NCI-H2196 treated with DMSO at 0.1 percent for 48 hours (cell line): ENCODE measurements around the gene GPR160.
"Not testable (repeated sequence)": the region's sequence is repeated elsewhere in the genome, so short reads cannot be mapped to it uniquely, and the experiment has no call there.

Source experiments
- DNase-seq: peaks from one replicate; lab custom pipeline; 2025; ENCODE audit not compliant: unreplicated experiment; lab: John Stamatoyannopoulos, UW

GPR160 gene

GRCh38 chr3:170109579-170110293, 71.9 kb downstream of the GPR160 start:
- no peak for DNase-seq

GRCh38 chr3:170111147-170111771, 73.5 kb downstream of the GPR160 start:
- DNase-seq, result no peak

- DNase-seq, result not testable (repeated sequence)
These were observed 76.4 kb downstream of the GPR160 start for GRCh38 chr3:170114165-170114564.

- no peak for DNase-seq
These were observed 79.3 kb downstream of the GPR160 start for GRCh38 chr3:170117134-170117533.

GRCh38 chr3:170128259-170128976, 90.6 kb downstream of the GPR160 start:
- DNase-seq, result no peak

GRCh38 chr3:170128977-170129431, 91.2 kb downstream of the GPR160 start:
- DNase-seq, result no peak

- DNase-seq, result no peak
These were observed 92.7 kb downstream of the GPR160 start for GRCh38 chr3:170130532-170130931.

- no peak for DNase-seq
These were observed 94.5 kb downstream of the GPR160 start for GRCh38 chr3:170132335-170132734.
